HG02973 (cell line): ENCODE data around the gene HMOX1.
"Not testable (repeated sequence)": the region's sequence is repeated elsewhere in the genome, so short reads cannot be mapped to it uniquely, and the experiment has no call there.

Source experiments
- ATAC-seq: cut with Tn5 transposase; IDR thresholded peaks from one replicate; pipeline ENCODE4 v1.9.1; 2021; ENCODE audit warnings: moderate library complexity; ENCODE audit not compliant: unreplicated experiment

Gene HMOX1

DNA sequence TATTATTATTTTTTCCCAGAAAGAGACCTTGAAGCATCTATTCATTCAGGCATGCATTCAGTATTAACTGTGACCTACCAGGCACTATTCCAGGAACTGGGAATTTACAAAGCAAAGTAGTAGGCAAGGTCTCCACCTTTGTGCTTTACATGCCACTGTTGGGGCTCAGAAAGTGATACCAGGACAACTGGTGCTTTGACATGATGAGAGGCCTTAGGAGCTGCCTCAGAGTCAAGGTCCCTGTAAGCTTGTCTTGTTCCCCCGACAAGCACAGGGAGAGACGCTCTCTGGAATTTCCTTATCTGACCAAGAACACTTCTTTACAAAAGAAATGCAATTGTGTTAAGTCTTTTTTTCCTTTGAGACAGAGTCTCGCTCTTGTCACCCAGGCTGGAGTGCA is 2.3 kb upstream of the HMOX1 start:
- ATAC-seq = no peak

DNA sequence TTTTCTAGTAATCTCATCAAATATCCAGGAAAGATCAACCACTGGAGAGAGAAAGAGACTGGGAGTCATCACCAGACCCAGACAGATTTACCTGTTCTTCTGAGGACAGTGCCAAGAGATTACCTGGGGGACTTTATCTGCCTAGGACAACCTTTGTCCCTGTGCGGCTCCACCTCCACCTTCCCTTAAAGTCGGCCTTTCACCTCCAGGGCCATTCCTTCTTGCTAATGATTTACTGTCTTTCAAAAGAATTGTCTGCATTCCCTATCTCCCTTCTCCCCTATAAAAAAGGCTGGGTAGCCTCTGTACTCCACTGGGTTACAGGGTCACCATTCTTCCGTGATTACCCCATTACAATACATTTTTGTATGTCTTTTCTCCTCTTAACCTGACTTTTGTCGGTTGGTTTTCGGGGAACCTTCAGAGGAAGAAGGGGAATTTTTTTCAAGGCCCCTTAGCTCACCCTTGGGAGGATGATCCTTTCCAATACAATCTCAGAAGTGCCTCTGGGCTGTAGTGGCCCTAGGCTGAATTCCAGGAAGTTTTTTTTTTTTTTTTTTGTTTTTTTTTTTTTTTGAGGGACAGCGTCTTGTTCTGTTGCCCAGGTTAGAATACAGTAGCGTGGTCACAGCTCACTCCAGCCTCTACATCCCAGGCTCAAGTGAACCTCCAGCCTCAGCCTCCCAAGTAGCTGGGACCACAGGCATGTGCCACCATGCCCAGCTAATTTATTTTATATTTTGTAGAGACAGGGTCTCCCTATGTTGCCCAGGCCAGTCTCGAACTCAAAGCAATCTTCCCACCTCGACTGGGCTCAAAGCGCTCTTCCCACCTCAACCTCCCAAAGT is 1.5 kb upstream of the HMOX1 start:
- no peak for ATAC-seq

DNA sequence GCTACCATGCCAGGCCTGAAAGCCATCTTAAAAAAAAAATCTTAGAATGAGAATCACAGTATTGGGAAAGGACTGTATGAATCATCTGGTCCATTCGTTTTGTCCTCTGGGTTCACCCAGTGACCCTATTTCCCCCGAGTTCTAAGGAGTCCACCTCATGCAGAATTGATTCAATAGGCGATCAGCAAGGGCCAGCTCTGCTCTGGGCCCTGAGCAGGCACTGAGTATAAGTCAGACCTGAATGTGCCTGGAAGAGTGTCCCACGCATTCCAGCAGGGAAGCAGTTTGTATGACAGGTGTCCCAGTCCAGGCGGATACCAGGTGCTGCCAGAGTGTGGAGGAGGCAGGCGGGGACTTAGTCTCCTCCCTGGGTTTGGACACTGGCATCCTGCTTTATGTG is 883 bp upstream of the HMOX1 start:
- no peak for ATAC-seq

DNA sequence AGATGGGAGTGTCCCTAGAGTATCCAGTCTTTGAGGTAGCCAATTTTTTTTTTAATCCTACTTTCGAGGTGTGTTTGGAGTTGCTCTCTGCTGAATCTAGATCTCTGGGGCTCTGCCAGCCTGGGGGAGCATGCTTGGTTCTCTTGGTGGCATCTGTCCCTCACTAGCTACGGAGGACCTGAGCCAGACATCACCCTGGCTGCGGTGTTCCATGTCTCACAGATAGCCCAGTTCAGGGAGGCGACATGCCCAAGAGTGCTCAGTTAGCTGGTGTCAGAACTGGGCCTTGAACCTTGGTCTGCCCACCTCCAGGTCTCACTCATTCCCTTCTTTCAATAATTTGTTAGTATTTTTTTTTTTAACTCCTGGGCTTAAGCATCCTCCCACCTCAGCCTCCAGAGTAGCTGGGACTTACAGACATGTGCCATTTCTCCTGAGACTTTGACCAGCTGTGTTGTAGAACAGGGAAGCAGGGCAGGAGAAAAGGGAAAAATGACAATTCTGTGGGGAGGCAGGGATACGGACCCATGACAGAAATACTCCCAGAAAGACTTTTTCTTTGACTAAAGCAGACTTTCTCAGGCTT is 621 bp downstream of the HMOX1 start:
- ATAC-seq = no peak

DNA sequence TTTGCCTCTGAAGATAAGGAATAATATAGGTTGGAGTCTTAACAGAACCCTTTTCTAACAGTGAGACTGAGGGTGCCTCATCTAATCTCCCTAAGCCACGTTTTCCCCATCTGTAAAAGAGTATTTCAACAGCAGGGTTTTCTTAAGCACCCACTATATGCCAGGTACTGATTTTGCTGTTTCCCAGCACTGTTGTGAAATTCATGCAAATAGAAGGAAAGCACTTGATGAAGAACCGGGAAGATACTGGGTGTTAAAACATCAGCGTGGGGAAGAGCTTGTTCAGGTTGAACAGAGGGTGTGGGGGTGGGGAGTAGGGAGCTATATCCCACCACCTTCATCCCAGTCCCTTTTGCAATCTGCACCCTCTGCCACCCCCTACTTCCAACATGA is 2.8 kb downstream of the HMOX1 start:
- no peak for ATAC-seq

DNA sequence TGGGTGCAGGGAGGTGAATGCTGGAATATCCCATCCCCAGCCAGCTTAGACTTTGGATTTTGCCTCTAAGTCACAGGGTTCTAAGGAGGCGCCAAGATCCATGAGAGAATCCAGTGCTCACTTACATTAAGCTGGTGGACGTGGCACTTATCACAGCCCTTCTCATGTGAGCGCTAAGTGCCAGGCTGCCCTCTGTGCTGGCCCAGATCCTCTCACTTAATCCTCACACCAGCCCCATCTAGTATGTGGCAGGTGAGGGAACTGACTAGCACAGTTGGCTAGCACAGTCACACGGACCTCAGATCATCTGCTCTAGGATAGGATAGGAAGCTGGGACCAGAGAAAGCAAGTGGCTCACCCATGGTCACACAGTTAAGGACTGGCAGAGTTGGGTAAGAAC is 3.6 kb downstream of the HMOX1 start:
- ATAC-seq = no peak

DNA sequence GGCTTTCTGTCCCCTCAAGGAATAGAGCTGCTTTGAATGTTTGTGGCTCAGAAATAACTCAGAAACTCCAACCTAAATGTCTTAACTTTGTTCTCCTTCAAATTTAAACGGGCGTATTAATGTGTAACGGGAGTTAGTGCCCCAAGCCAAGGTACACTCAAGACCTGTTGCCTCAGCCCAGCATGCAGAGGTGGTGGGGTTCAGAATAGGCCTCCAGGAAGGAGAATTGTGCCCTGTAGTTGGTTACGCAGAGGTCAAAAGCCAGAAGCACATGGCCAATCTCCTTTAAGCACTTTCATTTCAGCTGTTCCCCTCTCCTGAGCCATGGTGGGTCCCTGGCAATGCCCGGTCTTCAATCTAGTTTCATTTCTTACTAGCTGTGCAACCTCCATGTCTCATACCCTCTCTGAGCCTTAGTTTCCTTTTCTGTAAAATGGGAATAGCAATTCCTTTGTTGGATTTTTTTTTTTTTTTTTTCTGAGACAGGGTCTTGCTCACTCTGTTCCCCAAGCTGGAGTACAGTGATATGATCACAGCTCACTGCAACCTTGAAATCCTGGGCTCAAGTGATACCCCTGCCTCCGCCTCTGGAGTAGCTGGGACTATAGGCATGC is 4.2 kb downstream of the HMOX1 start:
- ATAC-seq = no peak

DNA sequence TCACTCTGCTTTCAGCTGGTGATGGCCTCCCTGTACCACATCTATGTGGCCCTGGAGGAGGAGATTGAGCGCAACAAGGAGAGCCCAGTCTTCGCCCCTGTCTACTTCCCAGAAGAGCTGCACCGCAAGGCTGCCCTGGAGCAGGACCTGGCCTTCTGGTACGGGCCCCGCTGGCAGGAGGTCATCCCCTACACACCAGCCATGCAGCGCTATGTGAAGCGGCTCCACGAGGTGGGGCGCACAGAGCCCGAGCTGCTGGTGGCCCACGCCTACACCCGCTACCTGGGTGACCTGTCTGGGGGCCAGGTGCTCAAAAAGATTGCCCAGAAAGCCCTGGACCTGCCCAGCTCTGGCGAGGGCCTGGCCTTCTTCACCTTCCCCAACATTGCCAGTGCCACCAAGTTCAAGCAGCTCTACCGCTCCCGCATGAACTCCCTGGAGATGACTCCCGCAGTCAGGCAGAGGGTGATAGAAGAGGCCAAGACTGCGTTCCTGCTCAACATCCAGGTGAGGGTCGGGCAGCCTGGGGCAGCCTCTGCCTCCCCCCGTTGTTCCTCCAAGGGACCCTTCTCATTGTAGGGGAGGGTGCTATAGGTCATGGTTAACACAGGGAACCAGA is 5.9 kb downstream of the HMOX1 start:
- ATAC-seq = no peak

DNA sequence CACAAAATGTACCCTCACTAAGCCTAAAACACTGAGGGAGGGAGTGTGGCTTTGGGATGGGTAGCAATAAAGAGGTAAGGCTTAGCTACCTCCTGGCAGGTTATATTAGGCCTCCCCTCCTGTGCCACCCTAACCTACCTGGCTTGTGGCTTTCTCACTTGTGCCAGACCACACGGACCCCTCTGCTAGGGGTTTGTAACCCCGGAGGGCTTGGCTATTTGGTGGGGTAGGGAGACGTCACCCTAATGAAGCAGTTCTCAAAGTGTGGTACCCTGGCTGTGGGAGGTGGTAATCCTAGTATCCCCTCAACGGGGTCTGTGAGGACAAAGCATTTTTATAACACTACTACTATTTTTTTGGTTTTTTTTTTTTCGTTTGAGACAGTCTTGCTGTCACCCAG is 10.0 kb downstream of the HMOX1 start:
- ATAC-seq = no peak

DNA sequence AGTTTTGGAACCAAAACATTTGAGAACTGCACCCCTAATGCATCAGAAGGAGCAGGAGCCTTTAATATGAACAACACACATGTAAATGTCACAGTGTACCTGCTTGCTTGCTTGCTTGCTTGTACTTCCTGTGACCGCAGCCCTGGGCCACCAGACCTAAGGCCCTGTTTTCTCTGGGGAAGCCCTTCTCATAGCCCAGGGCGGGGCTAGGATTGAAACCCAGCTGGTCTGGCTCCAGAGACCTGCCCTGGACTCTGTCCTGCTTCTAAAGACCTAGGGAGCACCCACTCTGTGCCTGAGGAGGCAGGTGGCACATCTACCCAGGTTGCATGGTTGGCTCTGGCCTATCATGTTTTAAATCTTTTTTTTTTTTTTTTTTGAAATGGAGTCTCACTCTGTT is 11.5 kb downstream of the HMOX1 start:
- no peak for ATAC-seq

DNA sequence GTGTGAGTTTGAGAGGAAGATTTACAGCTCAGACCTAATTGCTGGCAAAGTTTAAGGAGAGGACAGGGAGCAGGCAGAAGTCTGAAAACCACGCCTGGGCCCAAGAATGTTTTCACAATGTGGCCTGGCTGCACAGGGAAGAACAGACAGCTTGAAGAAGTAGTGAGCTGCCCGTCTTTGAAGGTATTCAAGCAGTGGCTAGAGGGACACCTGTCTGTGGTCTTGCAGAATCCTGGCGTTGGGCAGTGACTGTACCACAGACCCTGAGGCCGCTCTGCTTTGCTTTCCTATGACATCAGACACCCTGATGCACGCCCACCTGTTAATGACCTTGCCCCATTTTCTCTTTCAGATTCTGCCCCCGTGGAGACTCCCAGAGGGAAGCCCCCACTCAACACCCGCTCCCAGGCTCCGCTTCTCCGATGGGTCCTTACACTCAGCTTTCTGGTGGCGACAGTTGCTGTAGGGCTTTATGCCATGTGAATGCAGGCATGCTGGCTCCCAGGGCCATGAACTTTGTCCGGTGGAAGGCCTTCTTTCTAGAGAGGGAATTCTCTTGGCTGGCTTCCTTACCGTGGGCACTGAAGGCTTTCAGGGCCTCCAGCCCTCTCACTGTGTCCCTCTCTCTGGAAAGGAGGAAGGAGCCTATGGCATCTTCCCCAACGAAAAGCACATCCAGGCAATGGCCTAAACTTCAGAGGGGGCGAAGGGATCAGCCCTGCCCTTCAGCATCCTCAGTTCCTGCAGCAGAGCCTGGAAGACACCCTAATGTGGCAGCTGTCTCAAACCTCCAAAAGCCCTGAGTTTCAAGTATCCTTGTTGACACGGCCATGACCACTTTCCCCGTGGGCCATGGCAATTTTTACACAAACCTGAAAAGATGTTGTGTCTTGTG is 12.5 kb downstream of the HMOX1 start:
- ATAC-seq = no peak

DNA sequence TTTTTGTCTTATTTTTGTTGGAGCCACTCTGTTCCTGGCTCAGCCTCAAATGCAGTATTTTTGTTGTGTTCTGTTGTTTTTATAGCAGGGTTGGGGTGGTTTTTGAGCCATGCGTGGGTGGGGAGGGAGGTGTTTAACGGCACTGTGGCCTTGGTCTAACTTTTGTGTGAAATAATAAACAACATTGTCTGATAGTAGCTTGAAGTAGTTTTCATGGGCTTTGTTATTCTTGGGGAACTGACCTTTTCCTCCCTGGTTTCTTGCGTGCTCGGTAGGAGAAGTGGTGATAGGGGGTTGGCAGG is 13.1 kb downstream of the HMOX1 start:
- ATAC-seq = no peak

DNA sequence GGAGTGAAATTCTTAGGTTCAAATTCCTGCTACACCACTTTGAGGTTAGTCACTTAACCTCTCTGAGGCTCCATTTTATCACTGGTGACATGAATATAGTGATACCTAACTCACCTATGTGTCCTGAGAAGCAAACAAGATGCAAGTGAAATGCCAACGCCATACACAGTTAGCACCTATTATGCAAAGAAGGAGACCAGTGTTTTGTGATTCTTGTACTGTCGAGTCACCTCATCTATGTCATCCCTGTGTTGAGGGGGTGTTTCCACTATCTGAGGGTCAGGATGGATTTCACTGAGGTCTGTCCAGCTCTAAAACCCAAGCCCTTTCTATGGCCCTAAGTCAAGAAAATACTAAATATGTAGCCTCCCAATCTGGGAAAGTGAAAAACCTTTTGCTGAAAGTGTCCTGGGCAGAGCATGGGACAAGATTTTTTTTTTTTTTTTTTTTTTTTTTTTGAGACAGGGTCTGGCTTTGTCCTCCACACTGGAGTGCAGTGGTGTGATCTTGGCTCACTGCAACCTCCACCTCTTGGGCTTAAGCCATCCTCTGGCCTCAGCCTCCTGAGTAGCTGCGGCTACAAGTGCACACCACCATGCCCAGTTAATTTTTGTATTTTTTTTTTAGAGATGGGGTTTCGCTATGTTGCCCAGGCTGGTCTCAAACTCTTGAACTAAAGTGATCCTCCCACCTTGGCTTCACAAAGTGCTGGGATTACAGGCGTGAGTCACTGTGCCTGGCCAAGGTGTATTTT is 14.1 kb downstream of the HMOX1 start:
- no peak for ATAC-seq

DNA sequence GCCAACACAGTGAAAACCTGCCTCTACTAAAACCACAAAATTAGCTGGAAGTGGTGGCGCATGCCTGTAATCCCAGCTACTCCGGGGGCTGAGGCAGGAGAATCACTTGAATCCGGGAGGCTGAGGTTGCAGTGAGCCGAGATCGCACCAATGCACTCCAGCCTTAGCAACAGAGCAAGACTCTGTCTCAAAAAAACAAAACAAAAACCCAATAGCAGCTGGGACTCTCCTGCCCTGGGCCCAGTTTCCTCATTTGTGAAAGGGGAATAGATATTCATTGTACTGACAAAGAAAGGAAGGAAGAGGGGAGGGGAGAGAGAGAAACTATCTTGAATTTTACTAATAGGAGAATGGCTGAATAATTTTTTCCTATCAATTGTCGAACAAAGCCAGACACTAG is 15.7 kb downstream of the HMOX1 start:
- ATAC-seq = not testable (repeated sequence)

DNA sequence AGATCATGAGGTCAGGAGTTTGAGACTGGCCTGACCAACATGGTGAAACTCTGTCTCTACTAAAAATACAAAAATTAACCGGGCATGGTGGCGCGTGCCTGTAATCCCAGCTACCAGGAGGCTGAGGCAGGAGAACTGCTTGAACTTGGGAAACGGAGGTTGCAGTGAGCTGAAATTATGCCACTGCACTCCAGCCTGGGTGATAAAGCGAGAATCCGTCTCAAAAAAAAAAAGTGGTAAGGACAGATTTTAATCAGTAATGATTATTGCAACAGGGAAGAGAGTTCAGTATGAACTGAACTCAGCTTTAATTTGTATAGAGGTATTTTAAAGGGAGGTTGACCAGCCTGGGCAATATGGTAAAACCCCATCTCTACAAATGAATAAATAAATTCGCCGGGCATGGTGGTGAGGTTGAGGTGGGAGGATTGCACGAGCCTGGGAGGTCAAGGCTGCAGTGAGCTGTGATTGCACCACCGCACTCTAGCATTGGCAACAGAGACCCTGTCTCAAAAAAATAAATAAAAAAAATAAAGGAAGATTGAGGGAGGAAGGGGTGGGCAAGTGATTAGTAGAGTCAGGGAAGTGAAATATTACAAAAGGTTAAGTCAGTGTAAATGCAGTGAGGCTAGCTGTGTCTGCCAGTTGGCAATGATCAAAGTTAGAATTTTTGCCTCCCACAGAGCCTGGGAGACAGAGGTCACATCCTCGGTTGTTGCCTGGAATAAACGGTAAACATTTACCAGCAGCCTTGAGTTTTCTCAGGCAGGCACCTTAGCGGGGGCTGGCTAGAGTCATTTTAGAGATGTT is 16.4 kb downstream of the HMOX1 start:
- no peak for ATAC-seq

DNA sequence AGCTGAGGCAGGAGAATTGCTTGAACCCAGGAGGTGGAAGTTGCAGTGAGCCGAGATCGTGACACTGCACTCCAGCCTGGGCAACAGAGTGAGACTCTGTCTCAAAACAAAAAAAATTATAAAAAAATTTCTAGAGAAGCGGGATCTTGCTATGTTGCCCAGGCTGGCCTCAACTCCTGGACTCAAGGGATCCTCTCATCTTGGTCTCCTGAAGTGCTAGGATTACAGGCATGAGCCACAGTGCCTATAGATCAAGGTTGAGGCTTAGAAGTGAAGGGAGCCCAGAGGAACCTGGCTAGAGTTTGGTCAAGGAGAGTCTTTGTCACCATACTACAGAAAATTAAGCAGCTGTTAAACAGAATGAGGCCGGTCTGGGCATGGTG is 17.7 kb downstream of the HMOX1 start:
- ATAC-seq = no peak

DNA sequence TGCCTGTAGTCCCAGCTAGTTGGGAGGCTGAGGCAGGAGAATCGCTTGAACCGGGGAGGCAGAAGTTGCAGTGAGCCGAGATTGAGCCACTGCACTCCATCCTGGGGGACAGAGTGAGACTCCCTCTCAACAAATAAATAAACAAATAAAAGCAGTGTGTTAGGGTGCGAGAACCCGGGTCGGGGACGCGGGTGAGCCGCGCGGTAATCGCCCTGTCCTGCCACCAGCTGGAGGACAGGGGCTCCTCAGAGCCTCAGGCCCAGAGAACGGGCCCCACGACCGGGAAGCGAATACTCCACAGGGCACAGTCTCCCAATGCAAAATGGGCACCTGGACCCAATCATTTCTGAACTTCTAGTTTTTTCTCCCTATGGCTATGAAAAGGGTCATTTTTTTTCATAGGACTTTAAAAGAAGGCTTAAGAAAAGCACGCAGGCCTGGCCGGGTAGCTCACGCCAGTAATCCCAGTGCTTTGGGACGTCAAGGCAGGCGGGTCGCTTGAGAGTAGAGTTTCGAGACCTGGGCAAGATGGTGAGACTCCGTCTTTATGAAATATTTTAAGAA is 18.3 kb downstream of the HMOX1 start:
- no peak for ATAC-seq

DNA sequence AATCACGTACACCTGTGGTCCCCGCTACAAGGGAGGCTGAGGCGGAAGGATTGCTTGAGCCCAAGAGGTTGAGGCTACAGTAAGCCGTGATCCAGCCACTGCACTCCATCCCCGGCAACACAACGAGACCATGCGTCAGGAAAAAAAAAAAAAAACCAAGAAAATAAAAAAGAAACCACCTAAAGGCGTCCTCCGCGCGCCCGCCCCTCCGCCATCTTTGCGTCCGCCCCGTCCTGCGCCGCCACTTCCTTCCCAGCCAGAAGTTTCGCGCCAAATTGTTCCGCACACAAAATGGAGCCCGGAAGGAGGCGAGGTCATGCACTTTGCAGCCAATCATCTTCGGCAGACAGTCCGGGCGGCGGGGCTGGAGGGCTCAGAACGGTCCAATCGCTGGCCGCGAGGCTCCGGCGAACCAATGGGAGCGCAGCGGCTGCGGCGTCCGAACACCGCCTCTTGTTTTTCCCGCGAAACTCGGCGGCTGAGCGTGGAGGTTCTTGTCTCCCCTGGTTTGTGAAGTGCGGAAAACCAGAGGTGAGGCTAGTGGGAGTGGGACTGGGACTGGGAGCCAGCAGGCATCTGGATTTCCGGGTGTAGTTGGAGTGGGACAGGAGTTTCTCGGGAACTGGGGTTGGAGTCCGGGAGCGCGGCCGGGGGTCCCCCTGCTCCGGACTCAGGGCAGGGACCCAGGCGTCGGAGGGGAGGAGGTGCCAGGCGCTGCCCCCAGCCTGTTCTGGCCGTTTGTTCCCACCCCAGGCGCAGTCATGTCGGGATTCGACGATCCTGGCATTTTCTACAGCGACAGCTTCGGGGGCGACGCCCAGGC is 19.0 kb downstream of the HMOX1 start, which contains the start of gene MCM5:
Gene MCM5 (plus strand): TSS at position 463 of the 823 bp plus-strand sequence. CDS start 299 bp downstream, at position 762.
- peak; percentile 93 for ATAC-seq
